Duodenal mucosa (tissue), 2 donors: ENCODE results near the gene SMIM41.

Experiments
- H3K27ac ChIP-seq: one replicate; pipeline ENCODE4 v1.7.0; 2013; ENCODE audit warnings: low read depth, low read length
- H3K27me3 ChIP-seq, 2 donors: one replicate each; pipeline ENCODE4 v1.7.0; 2013; ENCODE audit warnings: low read length in 2 of 2, control low read depth in 1 of 2; ENCODE audit not compliant: insufficient read depth in 2 of 2, control insufficient read depth in 1 of 2
- H3K36me3 ChIP-seq, 2 donors: one replicate each; pipeline ENCODE4 v1.7.0; 2013; ENCODE audit warnings: low read length in 2 of 2, control low read depth in 1 of 2; ENCODE audit not compliant: insufficient read depth in 2 of 2, control insufficient read depth in 1 of 2
- H3K4me1 ChIP-seq, 2 donors: one replicate each; pipeline ENCODE4 v1.7.0; 2013; ENCODE audit warnings: low read length in 2 of 2, control low read depth in 1 of 2; ENCODE audit not compliant: insufficient read depth in 2 of 2, control insufficient read depth in 1 of 2
- H3K4me3 ChIP-seq, 2 donors: one replicate each; pipeline ENCODE4 v1.7.0; 2013; ENCODE audit warnings: low read length in 2 of 2, low read depth in 1 of 2
- H3K9ac ChIP-seq, 2 donors: one replicate each; pipeline ENCODE4 v1.7.0; 2013; ENCODE audit warnings: low read length in 2 of 2, low read depth in 1 of 2
- H3K9me3 ChIP-seq, 2 donors: one replicate each; pipeline ENCODE4 v1.7.0; 2013; ENCODE audit warnings: low read length in 2 of 2, control low read depth in 1 of 2; ENCODE audit not compliant: control insufficient read depth in 1 of 2

Gene SMIM41

GRCh38 chr12:52050116-52050757, 29.3 kb upstream of the SMIM41 start:
- Histone ChIP-seq H3K9me3 (no peaks in the 10 kb centered on the region), H3K4me3 (peak overlapping the region; percentile 57 to 66), H3K27ac (peak overlapping the region; percentile 94), H3K36me3 (peaks cover 3 to 12% of the 10 kb centered on the region in 2 donors), H3K9ac (peak overlapping the region; percentile 93 to 98), H3K27me3 (no peaks in the 10 kb centered on the region), H3K4me1 (peaks cover 35 to 48% of the 10 kb centered on the region in 2 donors)

- peak within 1 kb of the TSS; percentile 93 to 97 for H3K4me3 ChIP-seq
- H3K27me3 ChIP-seq, result no peaks in the 10 kb centered on the region
- H3K9ac ChIP-seq, result peak within 1 kb of the TSS; percentile 99 to 100
- H3K4me1 ChIP-seq, result peaks cover 29 to 41% of the 10 kb centered on the region in 2 donors
- peaks cover 3 to 15% of the 10 kb centered on the region in 2 donors for H3K36me3 ChIP-seq
- peak within 1 kb of the TSS; percentile 94 for H3K27ac ChIP-seq
- H3K9me3 ChIP-seq, result no peaks in the 10 kb centered on the region
Measured at GRCh38 chr12:52050758-52051541, 28.6 kb upstream of the SMIM41 start, which contains the start of gene NR4A1. Gene NR4A1, plus strand, starts transcription at chr12:52051442. Its CDS starts 2,887 bp downstream, at chr12:52054329.

- no peaks in the 10 kb centered on the region for H3K27me3 ChIP-seq
- H3K36me3 ChIP-seq, result peaks cover 13 to 31% of the 10 kb centered on the region in 2 donors
- H3K9me3 ChIP-seq, result no peaks in the 10 kb centered on the region
- peak overlapping the region; percentile 92 for H3K27ac ChIP-seq
- peak overlapping the region; percentile 92 to 100 for H3K9ac ChIP-seq
- peak overlapping the region; percentile 93 to 97 for H3K4me3 ChIP-seq
- H3K4me1 ChIP-seq, result peaks cover 22 to 33% of the 10 kb centered on the region in 2 donors
Measured at GRCh38 chr12:52052468-52053186, 26.9 kb upstream of the SMIM41 start.

GRCh38 chr12:52053536-52054209, 25.8 kb upstream of the SMIM41 start:
- Histone ChIP-seq H3K4me3 (peak overlapping the region; percentile 93 to 97), H3K9ac (peak overlapping the region; percentile 92 to 100), H3K27ac (no peak overlapping the region), H3K27me3 (no peaks in the 10 kb centered on the region), H3K36me3 (peaks cover 18 to 39% of the 10 kb centered on the region in 2 donors), H3K9me3 (no peaks in the 10 kb centered on the region), H3K4me1 (peaks cover 22 to 33% of the 10 kb centered on the region in 2 donors)

GRCh38 chr12:52054231-52054832, 25.2 kb upstream of the SMIM41 start:
- no peak overlapping the region for H3K9ac ChIP-seq
- H3K27me3 ChIP-seq, result no peaks in the 10 kb centered on the region
- no peak overlapping the region for H3K4me3 ChIP-seq
- H3K27ac ChIP-seq, result no peak overlapping the region
- peaks cover 23 to 41% of the 10 kb centered on the region in 2 donors for H3K36me3 ChIP-seq
- H3K4me1 ChIP-seq, result peaks cover 22 to 33% of the 10 kb centered on the region in 2 donors
- H3K9me3 ChIP-seq, result no peaks in the 10 kb centered on the region

GRCh38 chr12:52054833-52055730, 24.4 kb upstream of the SMIM41 start:
- Histone ChIP-seq H3K4me3 (no peak overlapping the region), H3K36me3 (peaks cover 23 to 41% of the 10 kb centered on the region in 2 donors)

GRCh38 chr12:52055731-52056711, 23.5 kb upstream of the SMIM41 start:
- no peak overlapping the region for H3K27ac ChIP-seq
- H3K9ac ChIP-seq, result no peak overlapping the region
- H3K4me1 ChIP-seq, result peaks cover 15 to 23% of the 10 kb centered on the region in 2 donors
- H3K36me3 ChIP-seq, result peaks cover 23 to 41% of the 10 kb centered on the region in 2 donors
- H3K27me3 ChIP-seq, result no peaks in the 10 kb centered on the region
- no peaks in the 10 kb centered on the region for H3K9me3 ChIP-seq
- no peak overlapping the region for H3K4me3 ChIP-seq

More at GRCh38 chr12:52054833-52055730, 24.4 kb upstream of the SMIM41 start:
- no peaks in the 10 kb centered on the region for H3K9me3 ChIP-seq
- H3K27me3 ChIP-seq, result no peaks in the 10 kb centered on the region
- peaks cover 19 to 29% of the 10 kb centered on the region in 2 donors for H3K4me1 ChIP-seq
- no peak overlapping the region for H3K9ac ChIP-seq
- H3K27ac ChIP-seq, result no peak overlapping the region
